Loucy (cell line): ENCODE data around the gene ACOT11.

Experiments used
- CTCF ChIP-seq: fragments of 200-600 bp; sonication (generic); conservative IDR thresholded peaks from 2 replicates; pipeline ENCODE4 v1.5.1; 2014; ENCODE audit warnings: mild to moderate bottlenecking, antibody characterized with exemption, low read length
- EZH2phosphoT487 ChIP-seq: fragments of 200-600 bp; IDR thresholded peaks from 2 replicates; pipeline ENCODE4 v1.6.1; 2018; ENCODE audit warnings: antibody characterized with exemption, mild to moderate bottlenecking, moderate library complexity, borderline replicate concordance

GRCh38 chr1:54548389-54549044 lies 489 bp downstream of the ACOT11 start:
- TF ChIP-seq CTCF, result no peak
- no peak for TF ChIP-seq EZH2phosphoT487
